GM21723 (cell line): ENCODE results near the gene TAF4B.
"Not testable (repeated sequence)": the region's sequence is repeated elsewhere in the genome, so short reads cannot be mapped to it uniquely, and the experiment has no call there.

ENCODE experiments used
- ATAC-seq: cut with Tn5 transposase; IDR thresholded peaks from one replicate; pipeline ENCODE4 v1.9.1; 2021; ENCODE audit warnings: mild to moderate bottlenecking, moderate library complexity; ENCODE audit not compliant: unreplicated experiment

Gene TAF4B

GRCh38 chr18:26226229-26227050 is at the start of gene TAF4B:
TSS of gene TAF4B (plus strand) at chr18:26226445. CDS start at chr18:26226934, 489 bp downstream.
- ATAC-seq, result peak; percentile 84

GRCh38 chr18:26181343-26181826 is 44.9 kb upstream of the TAF4B start:
- ATAC-seq, result peak; percentile 77

- ATAC-seq, result no peak
These were observed 42.7 kb upstream of the TAF4B start for GRCh38 chr18:26183395-26184112.

- ATAC-seq, result no peak
These were observed 41.0 kb upstream of the TAF4B start for GRCh38 chr18:26185267-26185666.

- ATAC-seq, result peak; percentile 79
These were observed 35.7 kb upstream of the TAF4B start for GRCh38 chr18:26190506-26190905.

- ATAC-seq, result no peak
These were observed 34.0 kb upstream of the TAF4B start for GRCh38 chr18:26192233-26192632.

GRCh38 chr18:26196605-26197004 is 29.6 kb upstream of the TAF4B start:
- no peak for ATAC-seq

- ATAC-seq, result not testable (repeated sequence)
These were observed 24.2 kb upstream of the TAF4B start for GRCh38 chr18:26202001-26202400.

- ATAC-seq, result no peak
These were observed 20.9 kb upstream of the TAF4B start for GRCh38 chr18:26205318-26205717.

GRCh38 chr18:26206488-26206887 is 19.8 kb upstream of the TAF4B start:
- ATAC-seq, result no peak

- ATAC-seq, result no peak
These were observed 18.3 kb upstream of the TAF4B start for GRCh38 chr18:26207937-26208336.

- no peak for ATAC-seq
These were observed 17.3 kb upstream of the TAF4B start for GRCh38 chr18:26208977-26209376.

- ATAC-seq, result no peak
These were observed 16.1 kb upstream of the TAF4B start for GRCh38 chr18:26210147-26210546.

GRCh38 chr18:26215247-26215970 is 10.8 kb upstream of the TAF4B start:
- ATAC-seq, result peak; percentile 97

- no peak for ATAC-seq
These were observed 1.1 kb upstream of the TAF4B start for GRCh38 chr18:26225022-26225693.

GRCh38 chr18:26225915-26226228 is 373 bp upstream of the TAF4B start:
- ATAC-seq, result no peak

GRCh38 chr18:26227051-26227670 is 916 bp downstream of the TAF4B start:
- ATAC-seq, result no peak

GRCh38 chr18:26228562-26229260 is 2.5 kb downstream of the TAF4B start:
- no peak for ATAC-seq

GRCh38 chr18:26230497-26230896 is 4.3 kb downstream of the TAF4B start:
- ATAC-seq, result no peak

GRCh38 chr18:26233208-26233607 is 7.0 kb downstream of the TAF4B start:
- ATAC-seq, result no peak
